MM.1S (cell line): ENCODE results near the gene TEX2.

ENCODE experiments used
- DNase-seq: peaks from one replicate; pipeline ENCODE4 v3.0.0-alpha.2; 2015
- H2AFZ ChIP-seq: fragments of 300-600 bp; sonication (generic); 2 replicates; pipeline ENCODE4 v1.6.0; 2016; ENCODE audit warnings: antibody characterized with exemption, low read length
- H3F3A ChIP-seq: fragments of 300-600 bp; sonication (generic); 2 replicates; pipeline ENCODE4 v1.6.1; 2016; ENCODE audit warnings: mild to moderate bottlenecking, antibody characterized with exemption, low read length, moderate library complexity, mixed read lengths; ENCODE audit not compliant: insufficient read depth
- H3K27ac ChIP-seq: fragments of 300-600 bp; sonication (generic); 2 replicates; pipeline ENCODE4 v1.5.1; 2016; ENCODE audit warnings: mild to moderate bottlenecking, low read length
- H3K27me3 ChIP-seq: fragments of 300-600 bp; sonication (generic); replicated peaks from 2 replicates; pipeline ENCODE4 v1.6.0; 2016; ENCODE audit warnings: low read length; ENCODE audit not compliant: insufficient read depth
- H3K36me3 ChIP-seq: fragments of 300-600 bp; sonication (generic); replicated peaks from 2 replicates; pipeline ENCODE4 v1.6.1; 2016; ENCODE audit warnings: mild to moderate bottlenecking, low read length, mixed read lengths; ENCODE audit not compliant: insufficient read depth
- H3K4me1 ChIP-seq: fragments of 300-600 bp; sonication (generic); 2 replicates; pipeline ENCODE4 v1.6.1; 2016; ENCODE audit warnings: low read length, mixed read lengths
- H3K4me2 ChIP-seq: fragments of 300-600 bp; sonication (generic); 2 replicates; pipeline ENCODE4 v1.6.0; 2016; ENCODE audit warnings: low read depth, low read length
- H3K4me3 ChIP-seq: fragments of 300-600 bp; sonication (generic); 2 replicates; pipeline ENCODE4 v1.5.1; 2016; ENCODE audit warnings: low read length, mixed read lengths
- H3K79me2 ChIP-seq: fragments of 300-600 bp; sonication (generic); 2 replicates; pipeline ENCODE4 v1.6.1; 2016; ENCODE audit warnings: mixed run types, low read length, mixed read lengths
- H3K9ac ChIP-seq: fragments of 300-600 bp; sonication (generic); 2 replicates; pipeline ENCODE4 v1.6.1; 2016; ENCODE audit warnings: low read length, mixed read lengths
- H3K9me2 ChIP-seq: fragments of 300-600 bp; sonication (generic); replicated peaks from 2 replicates; pipeline ENCODE4 v1.6.1; 2016; ENCODE audit warnings: mild to moderate bottlenecking, low read length, mixed read lengths; ENCODE audit not compliant: insufficient read depth
- H3K9me3 ChIP-seq: fragments of 300-600 bp; sonication (generic); replicated peaks from 2 replicates; pipeline ENCODE4 v1.6.1; 2016; ENCODE audit warnings: mild to moderate bottlenecking, low read length, mixed read lengths; ENCODE audit not compliant: insufficient read depth
- H4K20me1 ChIP-seq: fragments of 300-600 bp; sonication (generic); 2 replicates; pipeline ENCODE4 v1.6.1; 2016; ENCODE audit warnings: mild to moderate bottlenecking, low read length, moderate library complexity, mixed read lengths; ENCODE audit not compliant: insufficient read depth
- CTCF ChIP-seq: fragments of 300-600 bp; sonication (generic); IDR thresholded peaks from 2 replicates; pipeline ENCODE4 v1.5.1; 2016; ENCODE audit warnings: antibody characterized with exemption, low read length, mixed read lengths
- EZH2 ChIP-seq: fragments of 300-600 bp; sonication (generic); optimal IDR thresholded peaks from 2 replicates; pipeline ENCODE3; 2017; ENCODE audit warnings: low read depth, mild to moderate bottlenecking, antibody characterized with exemption, low read length, mixed read lengths
- EZH2phosphoT487 ChIP-seq: fragments of 300-600 bp; sonication (generic); IDR thresholded peaks from 2 replicates; pipeline ENCODE4 v1.6.1; 2018; ENCODE audit warnings: antibody characterized with exemption, low read length

Gene TEX2

GRCh38 chr17:64193561-64193960 is 69.5 kb downstream of the TEX2 start:
- peaks cover 9% of the 10 kb centered on the region for H3K79me2 ChIP-seq
- H4K20me1 ChIP-seq: no peaks in the 10 kb centered on the region
- no peaks in the 10 kb centered on the region for H3K27me3 ChIP-seq
- DNase-seq: no peak
- H3F3A ChIP-seq: no peaks in the 10 kb centered on the region
- H2AFZ ChIP-seq: no peak overlapping the region
- TF ChIP-seq EZH2phosphoT487 (no peak), CTCF (no peak), EZH2 (no peak)
- H3K9me3 ChIP-seq: no peaks in the 10 kb centered on the region
- no peak overlapping the region for H3K27ac ChIP-seq
- H3K4me3 ChIP-seq: no peak overlapping the region
- no peak overlapping the region for H3K4me2 ChIP-seq
- no peak overlapping the region for H3K9ac ChIP-seq
- no peaks in the 10 kb centered on the region for H3K36me3 ChIP-seq
- H3K9me2 ChIP-seq: no peaks in the 10 kb centered on the region
- H3K4me1 ChIP-seq: no peaks in the 10 kb centered on the region

GRCh38 chr17:64192589-64192988 is 70.5 kb downstream of the TEX2 start:
- no peaks in the 10 kb centered on the region for H3K27me3 ChIP-seq
- no peak overlapping the region for H3K9ac ChIP-seq
- no peak overlapping the region for H2AFZ ChIP-seq
- 0 out of 2 replicates have a peak, but pooled peaks cover 5% of the 10 kb centered on the region for H3K79me2 ChIP-seq
- no peaks in the 10 kb centered on the region for H3K9me2 ChIP-seq
- H3K4me1 ChIP-seq: no peaks in the 10 kb centered on the region
- H3K4me3 ChIP-seq: no peak overlapping the region
- no peaks in the 10 kb centered on the region for H3F3A ChIP-seq
- DNase-seq: no peak
- TF ChIP-seq EZH2phosphoT487 (no peak), EZH2 (no peak), CTCF (no peak)
- H4K20me1 ChIP-seq: no peaks in the 10 kb centered on the region
- H3K9me3 ChIP-seq: no peaks in the 10 kb centered on the region
- no peaks in the 10 kb centered on the region for H3K36me3 ChIP-seq
- H3K4me2 ChIP-seq: no peak overlapping the region
- no peak overlapping the region for H3K27ac ChIP-seq

GRCh38 chr17:64190472-64190871 is 72.6 kb downstream of the TEX2 start:
- Histone ChIP-seq H3K4me1 (no peaks in the 10 kb centered on the region), H3K4me2 (no peak overlapping the region), H3K27ac (no peak overlapping the region), H3F3A (no peaks in the 10 kb centered on the region), H3K79me2 (0 out of 2 replicates have a peak, but pooled peaks cover 5% of the 10 kb centered on the region), H3K9me3 (no peaks in the 10 kb centered on the region), H4K20me1 (no peaks in the 10 kb centered on the region), H2AFZ (no peak overlapping the region), H3K36me3 (no peaks in the 10 kb centered on the region), H3K9ac (no peak overlapping the region), H3K27me3 (no peaks in the 10 kb centered on the region), H3K4me3 (no peak overlapping the region), H3K9me2 (no peaks in the 10 kb centered on the region)
- no peak for DNase-seq
- TF ChIP-seq EZH2: no peak
- no peak for TF ChIP-seq CTCF
- TF ChIP-seq EZH2phosphoT487: no peak
